HFF-Myc (cell line): ENCODE data around the gene HIPK2.

ENCODE experiments used
- DNase-seq: peaks from one replicate; pipeline ENCODE4 v3.0.0-alpha.2; 2011; ENCODE audit warnings: low read depth; ENCODE audit errors: extremely low read depth
- H3K4me3 ChIP-seq: replicated peaks from 2 replicates; pipeline ENCODE4 v1.5.1; 2011; ENCODE audit warnings: low read depth, mild to moderate bottlenecking, control low read depth, low read length
- TF ChIP-seq, protein P1 (sequence below): IDR thresholded peaks from 2 replicates; pipeline ENCODE4 v1.5.1; 2012; ENCODE audit warnings: mild to moderate bottlenecking, low read depth, low read length, control low read depth; ENCODE audit errors: missing control alignments

The HIPK2 gene

DNA sequence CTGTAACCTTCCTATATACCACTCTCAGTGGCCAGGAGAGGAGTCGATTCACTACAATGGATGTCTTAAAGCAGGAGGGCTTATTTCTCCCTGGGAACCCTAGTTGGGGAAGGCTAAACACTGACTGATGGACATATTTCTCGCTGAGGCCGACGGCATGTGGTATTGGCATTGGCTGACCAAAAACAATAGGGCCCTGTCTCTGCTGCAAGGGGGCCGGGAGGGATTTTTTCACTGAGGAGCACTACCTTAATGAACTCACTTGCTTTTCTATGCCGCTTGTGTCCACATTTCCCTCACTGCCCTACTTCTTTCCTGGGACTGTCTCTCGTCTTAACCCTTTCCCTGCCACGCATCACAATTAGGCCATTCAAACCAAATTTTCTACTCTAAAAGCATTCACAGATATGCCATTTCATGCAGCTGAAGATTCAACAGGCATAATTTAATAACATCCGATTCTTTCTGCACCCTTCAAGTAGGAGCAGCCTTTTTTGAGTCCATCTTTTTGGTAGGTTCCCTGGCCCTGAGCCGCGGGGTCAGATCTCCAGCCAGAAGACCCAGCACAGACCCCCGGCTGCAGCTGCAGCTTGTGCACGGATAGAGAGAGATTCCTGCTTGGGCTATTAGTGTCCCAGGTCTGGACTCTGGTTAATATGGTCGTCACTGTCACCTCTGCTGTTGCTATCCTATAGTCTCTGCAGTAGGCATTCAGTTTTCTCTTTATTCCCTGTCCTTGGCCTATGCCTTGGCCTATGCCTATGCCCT lies 118.7 kb downstream of the HIPK2 start:
- DNase-seq = no peak
- TF ChIP-seq, protein P1, sequence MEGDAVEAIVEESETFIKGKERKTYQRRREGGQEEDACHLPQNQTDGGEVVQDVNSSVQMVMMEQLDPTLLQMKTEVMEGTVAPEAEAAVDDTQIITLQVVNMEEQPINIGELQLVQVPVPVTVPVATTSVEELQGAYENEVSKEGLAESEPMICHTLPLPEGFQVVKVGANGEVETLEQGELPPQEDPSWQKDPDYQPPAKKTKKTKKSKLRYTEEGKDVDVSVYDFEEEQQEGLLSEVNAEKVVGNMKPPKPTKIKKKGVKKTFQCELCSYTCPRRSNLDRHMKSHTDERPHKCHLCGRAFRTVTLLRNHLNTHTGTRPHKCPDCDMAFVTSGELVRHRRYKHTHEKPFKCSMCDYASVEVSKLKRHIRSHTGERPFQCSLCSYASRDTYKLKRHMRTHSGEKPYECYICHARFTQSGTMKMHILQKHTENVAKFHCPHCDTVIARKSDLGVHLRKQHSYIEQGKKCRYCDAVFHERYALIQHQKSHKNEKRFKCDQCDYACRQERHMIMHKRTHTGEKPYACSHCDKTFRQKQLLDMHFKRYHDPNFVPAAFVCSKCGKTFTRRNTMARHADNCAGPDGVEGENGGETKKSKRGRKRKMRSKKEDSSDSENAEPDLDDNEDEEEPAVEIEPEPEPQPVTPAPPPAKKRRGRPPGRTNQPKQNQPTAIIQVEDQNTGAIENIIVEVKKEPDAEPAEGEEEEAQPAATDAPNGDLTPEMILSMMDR = no peak
- H3K4me3 ChIP-seq = no peak overlapping the region

DNA sequence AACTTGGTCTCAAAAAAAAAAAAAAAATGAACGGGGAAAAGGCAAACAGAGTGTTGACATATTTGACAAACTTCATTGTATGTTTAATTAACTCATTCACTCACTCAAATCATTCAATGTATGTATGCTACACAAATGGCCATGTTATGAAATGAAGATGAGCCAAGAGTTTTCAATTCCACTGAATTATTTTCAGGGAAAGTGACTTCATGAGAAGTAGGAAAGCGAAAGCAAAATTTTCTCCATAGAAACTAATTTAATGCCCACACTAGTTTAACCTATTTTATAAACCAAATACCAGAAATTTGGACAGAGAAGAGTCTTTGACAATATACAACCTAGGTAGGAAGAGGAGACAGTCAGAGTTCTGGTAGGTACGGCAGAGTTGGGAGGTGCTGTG lies 119.5 kb downstream of the HIPK2 start:
- no peak for DNase-seq
- H3K4me3 ChIP-seq = no peak overlapping the region
- TF ChIP-seq, protein P1 = no peak

DNA sequence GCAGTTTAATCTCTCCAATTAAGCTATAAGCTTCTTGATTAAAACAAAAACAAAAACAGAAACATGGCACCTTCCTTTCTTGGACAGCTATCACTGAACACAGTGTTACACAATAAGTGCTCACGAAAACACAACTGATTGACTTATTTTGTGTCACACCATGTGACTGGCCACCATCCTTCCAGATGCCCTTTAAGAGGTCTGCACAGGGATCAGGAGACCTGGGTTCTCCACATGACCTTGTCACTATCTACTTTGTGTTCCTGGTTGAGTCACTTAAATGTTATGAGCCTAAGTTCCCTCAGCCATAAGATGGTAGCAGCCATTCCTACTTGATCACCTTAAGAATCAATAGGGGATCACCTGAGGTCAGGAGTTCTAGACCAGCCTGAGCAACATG lies 120.1 kb downstream of the HIPK2 start:
- TF ChIP-seq, protein P1 = no peak
- H3K4me3 ChIP-seq = no peak overlapping the region
- no peak for DNase-seq

DNA sequence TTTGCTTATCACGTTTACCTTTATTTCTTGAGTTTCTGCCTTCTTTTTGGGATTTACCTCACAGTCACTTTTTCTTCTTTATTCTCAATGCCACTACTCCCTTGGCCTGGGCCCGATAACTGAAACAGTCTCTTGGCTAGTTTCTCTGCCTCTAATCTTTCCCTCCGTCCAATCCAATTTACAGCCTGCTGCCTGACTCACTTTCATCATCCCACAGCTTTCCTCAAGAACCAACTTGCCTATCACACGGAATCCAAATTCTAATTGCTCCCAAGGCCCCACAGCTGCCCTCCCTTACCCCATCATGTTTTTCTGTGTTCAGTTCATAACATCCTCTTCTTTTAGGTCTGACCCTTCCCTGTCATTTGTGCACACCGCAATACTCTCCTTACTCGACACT lies 121.4 kb downstream of the HIPK2 start:
- no peak overlapping the region for H3K4me3 ChIP-seq
- TF ChIP-seq, protein P1 = no peak
- DNase-seq = no peak

DNA sequence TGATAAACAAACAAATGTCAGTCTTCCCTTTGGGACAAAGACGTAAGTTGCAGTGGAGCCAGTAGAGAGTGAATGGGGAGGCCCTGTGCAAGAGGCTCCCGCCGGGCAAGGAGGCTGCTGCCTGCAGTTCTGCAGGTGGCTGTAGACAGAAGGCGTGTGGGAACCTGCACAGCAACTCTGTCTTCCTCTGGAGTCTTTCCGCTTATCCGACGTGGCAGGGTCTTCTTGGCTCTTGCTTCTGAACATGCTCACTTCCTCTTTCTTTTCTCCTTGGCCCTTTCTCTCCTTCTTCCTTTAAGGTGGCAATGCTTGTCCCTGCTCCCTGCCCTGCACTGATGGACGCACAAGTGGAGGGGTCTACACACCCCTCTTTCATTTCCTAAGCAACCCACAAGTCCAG lies 122.5 kb downstream of the HIPK2 start:
- no peak for DNase-seq
- TF ChIP-seq, protein P1 = no peak
- no peak overlapping the region for H3K4me3 ChIP-seq

DNA sequence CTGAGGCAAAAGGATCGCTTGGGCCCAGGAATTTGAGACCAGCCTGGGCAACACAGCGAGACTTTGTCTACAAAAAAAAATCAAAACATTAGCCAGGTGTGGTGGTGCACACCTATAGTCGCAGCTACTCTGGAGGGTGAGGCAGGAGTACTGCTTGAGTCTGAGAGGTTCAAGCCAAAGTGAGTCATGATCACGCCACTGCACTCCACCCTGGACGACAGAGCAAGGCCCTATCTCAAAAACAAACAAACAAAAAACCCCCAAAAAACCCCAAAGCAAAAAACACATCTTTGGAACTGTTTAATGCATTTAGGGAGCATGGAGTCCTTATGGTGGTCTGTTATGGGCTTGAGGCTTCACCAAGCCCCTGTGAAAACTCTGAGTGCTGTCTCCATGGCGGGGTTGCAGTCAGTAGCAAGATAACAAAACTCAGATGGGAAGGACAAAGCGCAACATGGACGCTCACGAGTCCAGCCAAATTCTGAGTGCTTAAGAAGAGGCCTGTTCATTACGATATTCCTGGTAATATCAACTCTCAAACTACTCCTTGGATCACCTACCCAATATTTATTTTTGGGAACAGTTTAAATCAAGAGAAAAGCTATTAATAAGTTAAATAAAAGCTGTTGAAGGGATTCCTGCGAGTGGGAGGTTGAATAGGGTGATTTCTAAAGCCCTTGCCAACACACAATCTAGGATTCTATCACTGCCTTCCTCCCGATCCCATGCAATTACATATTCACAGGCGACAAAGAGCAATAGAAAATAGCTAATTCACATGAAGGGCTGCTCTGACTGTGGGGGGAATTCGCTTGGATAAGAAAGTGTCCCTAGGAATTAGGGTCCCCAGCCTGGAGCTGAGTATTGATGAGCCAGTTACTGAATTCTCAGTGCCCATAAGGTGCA lies 123.3 kb downstream of the HIPK2 start:
- TF ChIP-seq, protein P1 = no peak
- no peak overlapping the region for H3K4me3 ChIP-seq
- no peak for DNase-seq
